A673 (cell line): ENCODE results near the gene PRND.

Experiments
- CTCF ChIP-seq: fragments of 300-800, 200-600 bp; sonication (generic); conservative IDR thresholded peaks from 2 replicates; pipeline ENCODE4 v1.5.1; 2017; ENCODE audit warnings: low read depth, mild to moderate bottlenecking, antibody characterized with exemption, low read length, moderate library complexity, mixed read lengths
- EZH2 ChIP-seq: fragments of 200-600 bp; sonication (generic); IDR thresholded peaks from 2 replicates; pipeline ENCODE4 v1.6.1; 2017; ENCODE audit warnings: borderline replicate concordance, low read depth, mild to moderate bottlenecking, mixed read lengths, antibody characterized with exemption, low read length; ENCODE audit not compliant: poor library complexity, severe bottlenecking

GRCh38 chr20:4720041-4720976, 1.4 kb upstream of the PRND start:
- TF ChIP-seq EZH2: no peak
- peak; percentile 82 for TF ChIP-seq CTCF
